ENCODE data around the gene EHD1.
A peak's percentile ranks its signal among the peaks of the same experiment; 100 is the strongest.

The EHD1 gene

DNA sequence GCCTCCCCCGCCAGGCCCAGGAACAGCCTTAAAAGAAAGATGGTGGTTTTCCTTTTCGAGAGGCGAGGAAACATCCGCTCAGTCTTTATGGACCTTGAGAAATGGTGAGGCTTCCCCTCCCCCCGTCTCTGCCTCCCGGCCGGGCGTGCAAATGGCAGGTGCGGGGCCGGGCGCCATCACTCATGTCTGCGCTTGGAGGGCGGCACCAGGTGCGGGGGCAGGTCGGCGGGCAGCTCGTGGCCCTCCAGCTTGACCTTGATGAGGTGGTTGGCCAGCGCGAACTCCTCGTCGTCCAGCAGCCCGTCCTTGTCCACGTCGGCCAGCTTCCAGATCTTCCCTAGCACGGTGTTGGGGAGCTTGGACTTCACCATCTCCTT, 24.3 kb downstream of the EHD1 start:
- Histone ChIP-seq H3K4ac (ENCODE audit: low read depth, low read length) (no peak overlapping the region), H3K4me3 (ENCODE audit: low read depth, low read length) (no peak overlapping the region), H3K27me3 (ENCODE audit: insufficient read depth, low read length) (no peaks in the 10 kb centered on the region), H3K18ac (ENCODE audit: low read length) (no peak overlapping the region), H2BK120ac (ENCODE audit: insufficient read depth, low read length, poor library complexity) (no peak overlapping the region), H4K91ac (ENCODE audit: low read depth, low read length) (peak overlapping the region; percentile 30), H2AFZ (ENCODE audit: insufficient read depth, low read length, poor library complexity) (no peak overlapping the region), H3K36me3 (ENCODE audit: control insufficient read depth in 1 of 2, insufficient read depth in 2 of 2, low read length in 2 of 2) (peaks cover 37 to 40% of the 10 kb centered on the region in 2 experiments), H2AK5ac (ENCODE audit: low read length) (no peak overlapping the region), H3K23ac (ENCODE audit: low read length) (no peak overlapping the region), H2BK5ac (ENCODE audit: low read depth, low read length, poor library complexity) (no peak overlapping the region), H4K8ac (ENCODE audit: low read depth, low read length) (no peak overlapping the region), H4K12ac (ENCODE audit: low read depth, low read length) (no peak overlapping the region), H3K9ac (ENCODE audit: low read length) (no peak overlapping the region), H3K4me1 (ENCODE audit: control insufficient read depth in 1 of 2, insufficient read depth in 2 of 2, low read length in 2 of 2) (peaks cover 24 to 25% of the 10 kb centered on the region in 2 experiments), H3K9me3 (ENCODE audit: insufficient read depth, low read depth, low read length) (peaks cover 2% of the 10 kb centered on the region), H3K79me2 (ENCODE audit: control insufficient read depth, insufficient read depth, low read length, poor library complexity) (peaks cover 2% of the 10 kb centered on the region), H3K4me2 (ENCODE audit: low read length) (no peak overlapping the region), H2BK12ac (ENCODE audit: low read length) (peak overlapping the region; percentile 20), H3K79me1 (ENCODE audit: low read length) (peaks cover 12% of the 10 kb centered on the region), H3K14ac (ENCODE audit: low read length) (no peak overlapping the region), H3K27ac (ENCODE audit: low read depth, low read length) (no peak overlapping the region)
- DNase-seq = no peak
- no CpG with 5 or more reads among the region's 25 CpGs for WGBS (ENCODE audit: extremely low coverage, insufficient coverage, insufficient read length)

DNA sequence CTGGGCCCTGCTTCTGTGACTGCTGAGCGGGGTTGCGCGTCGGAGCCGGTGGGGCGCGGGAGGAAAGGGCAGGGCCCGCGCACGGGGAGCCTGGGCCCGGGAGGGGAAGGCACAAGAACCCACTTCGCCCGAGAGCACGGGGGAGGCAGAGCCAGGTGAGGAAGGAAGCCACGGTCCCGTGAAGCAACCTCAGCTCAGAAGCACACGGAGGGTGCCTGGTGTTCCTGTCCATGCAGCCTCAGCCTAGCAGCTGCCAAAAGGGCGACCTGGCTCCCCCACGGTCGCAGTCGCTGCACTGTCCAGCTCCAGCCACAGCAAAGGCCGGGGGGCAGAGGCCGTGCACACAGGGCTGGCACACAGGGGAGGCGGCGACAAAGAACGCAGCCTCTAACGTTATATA, 24.7 kb downstream of the EHD1 start:
- H3K9me3 ChIP-seq (ENCODE audit: insufficient read depth, low read depth, low read length) = peaks cover 2% of the 10 kb centered on the region

DNA sequence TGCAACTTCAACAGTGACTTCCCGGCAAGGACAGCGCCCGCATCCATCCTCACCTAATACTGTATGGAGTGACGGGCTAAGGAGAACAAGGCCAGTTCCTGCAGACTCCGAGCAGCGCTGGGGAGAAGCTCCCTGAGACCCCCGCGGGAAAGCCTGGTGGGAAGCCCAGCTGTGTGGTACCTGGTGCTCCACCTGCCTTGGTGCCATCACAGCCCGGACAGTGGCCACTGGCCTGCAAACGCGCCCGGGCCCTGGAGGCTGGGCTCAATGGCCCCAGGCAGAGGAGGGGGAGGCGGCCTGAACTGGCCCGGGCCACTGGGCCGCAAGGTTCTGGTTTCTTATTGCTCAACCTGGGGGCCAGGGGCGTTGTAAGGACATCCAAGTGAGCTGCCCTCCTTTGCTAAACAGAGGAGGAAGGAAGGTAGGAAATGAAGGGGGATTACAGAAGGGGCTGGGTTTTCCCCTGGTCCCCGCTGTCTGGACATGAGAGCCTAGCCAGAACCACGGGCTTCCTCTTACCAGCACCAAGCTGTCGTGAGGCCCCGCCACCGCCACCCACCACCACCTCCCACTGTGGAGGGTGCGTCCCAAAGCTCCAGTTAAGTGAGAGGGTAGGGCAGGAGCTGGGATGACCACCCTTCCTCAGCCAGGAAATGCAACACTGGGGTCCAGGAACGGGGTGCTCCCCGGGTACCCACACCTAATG, 25.5 kb downstream of the EHD1 start:
- WGBS (ENCODE audit: extremely low coverage, insufficient coverage, insufficient read length) = no CpG with 5 or more reads among the region's 24 CpGs

More for the DNA sequence above, 24.7 kb downstream of the EHD1 start:
- H3K27ac ChIP-seq (ENCODE audit: low read depth, low read length) = no peak overlapping the region
- no peak overlapping the region for H3K4me2 ChIP-seq (ENCODE audit: low read length)
- no peak for DNase-seq
- no peak overlapping the region for H2AFZ ChIP-seq (ENCODE audit: insufficient read depth, low read length, poor library complexity)
- no peak overlapping the region for H4K12ac ChIP-seq (ENCODE audit: low read depth, low read length)
- peaks cover 12% of the 10 kb centered on the region for H3K79me1 ChIP-seq (ENCODE audit: low read length)
- no peak overlapping the region for H3K9ac ChIP-seq (ENCODE audit: low read length)
- no peaks in the 10 kb centered on the region for H3K27me3 ChIP-seq (ENCODE audit: insufficient read depth, low read length)
- no peak overlapping the region for H2BK5ac ChIP-seq (ENCODE audit: low read depth, low read length, poor library complexity)
- H3K14ac ChIP-seq (ENCODE audit: low read length) = no peak overlapping the region
- no peak overlapping the region for H2AK5ac ChIP-seq (ENCODE audit: low read length)
- no peak overlapping the region for H4K8ac ChIP-seq (ENCODE audit: low read depth, low read length)
- WGBS (ENCODE audit: extremely low coverage, insufficient coverage, insufficient read length) = no CpG with 5 or more reads among the region's 27 CpGs
- H4K91ac ChIP-seq (ENCODE audit: low read depth, low read length) = no peak overlapping the region
- no peak overlapping the region for H2BK12ac ChIP-seq (ENCODE audit: low read length)
- H3K18ac ChIP-seq (ENCODE audit: low read length) = no peak overlapping the region
- no peak overlapping the region for H3K4ac ChIP-seq (ENCODE audit: low read depth, low read length)
- no peak overlapping the region for H3K23ac ChIP-seq (ENCODE audit: low read length)
- peaks cover 24 to 25% of the 10 kb centered on the region in 2 experiments for H3K4me1 ChIP-seq (ENCODE audit: control insufficient read depth in 1 of 2, insufficient read depth in 2 of 2, low read length in 2 of 2)
- H3K4me3 ChIP-seq (ENCODE audit: low read depth, low read length) = no peak overlapping the region
- H2BK120ac ChIP-seq (ENCODE audit: insufficient read depth, low read length, poor library complexity) = no peak overlapping the region
- H3K36me3 ChIP-seq (ENCODE audit: control insufficient read depth in 1 of 2, insufficient read depth in 2 of 2, low read length in 2 of 2) = peaks cover 34 to 37% of the 10 kb centered on the region in 2 experiments
- peaks cover 2% of the 10 kb centered on the region for H3K79me2 ChIP-seq (ENCODE audit: control insufficient read depth, insufficient read depth, low read length, poor library complexity)

DNA sequence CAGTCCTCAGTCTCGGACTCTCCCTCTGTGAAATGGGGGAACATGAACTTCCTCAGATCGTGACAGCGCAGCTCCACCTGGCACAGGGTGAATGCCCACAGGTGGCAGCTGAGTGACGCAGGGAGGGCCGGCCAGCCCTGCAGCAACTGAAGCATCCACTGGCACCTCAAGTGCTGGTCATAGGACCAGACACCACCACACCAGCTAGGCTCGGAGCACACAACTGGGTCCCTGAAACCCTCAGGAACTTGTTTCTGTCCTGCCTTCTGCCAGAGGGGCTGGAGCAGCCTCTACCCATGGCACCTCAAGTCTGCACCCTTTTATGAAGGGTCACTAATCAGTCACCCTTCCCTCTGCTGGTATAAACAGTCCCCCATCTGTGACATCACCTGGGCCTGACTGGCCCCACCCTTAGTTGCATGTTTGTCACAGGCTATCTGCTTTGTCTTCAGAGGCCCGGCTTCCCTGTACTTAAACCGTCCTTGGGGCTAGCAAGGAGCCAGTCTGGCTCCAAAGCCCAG, 26.5 kb downstream of the EHD1 start:
- WGBS (ENCODE audit: extremely low coverage, insufficient coverage, insufficient read length) = no CpG with 5 or more reads among the region's 8 CpGs
- H4K12ac ChIP-seq (ENCODE audit: low read depth, low read length) = no peak overlapping the region
- H3K27ac ChIP-seq (ENCODE audit: low read depth, low read length) = no peak overlapping the region
- H2AFZ ChIP-seq (ENCODE audit: insufficient read depth, low read length, poor library complexity) = no peak overlapping the region
- no peak overlapping the region for H3K4ac ChIP-seq (ENCODE audit: low read depth, low read length)
- peaks cover 2% of the 10 kb centered on the region for H3K79me2 ChIP-seq (ENCODE audit: control insufficient read depth, insufficient read depth, low read length, poor library complexity)
- no peak overlapping the region for H2BK120ac ChIP-seq (ENCODE audit: insufficient read depth, low read length, poor library complexity)
- no peak overlapping the region for H4K8ac ChIP-seq (ENCODE audit: low read depth, low read length)
- H3K36me3 ChIP-seq (ENCODE audit: control insufficient read depth in 1 of 2, insufficient read depth in 2 of 2, low read length in 2 of 2) = peaks cover 27 to 28% of the 10 kb centered on the region in 2 experiments
- H3K4me3 ChIP-seq (ENCODE audit: low read depth, low read length) = no peak overlapping the region
- no peak overlapping the region for H2BK5ac ChIP-seq (ENCODE audit: low read depth, low read length, poor library complexity)
- peaks cover 24% of the 10 kb centered on the region in 2 experiments for H3K4me1 ChIP-seq (ENCODE audit: control insufficient read depth in 1 of 2, insufficient read depth in 2 of 2, low read length in 2 of 2)
- no peak overlapping the region for H3K18ac ChIP-seq (ENCODE audit: low read length)
- H3K79me1 ChIP-seq (ENCODE audit: low read length) = peaks cover 14% of the 10 kb centered on the region
- H3K9ac ChIP-seq (ENCODE audit: low read length) = no peak overlapping the region
- no peak overlapping the region for H3K4me2 ChIP-seq (ENCODE audit: low read length)
- H3K23ac ChIP-seq (ENCODE audit: low read length) = no peak overlapping the region
- no peak overlapping the region for H2AK5ac ChIP-seq (ENCODE audit: low read length)
- H3K27me3 ChIP-seq (ENCODE audit: insufficient read depth, low read length) = no peaks in the 10 kb centered on the region
- H3K14ac ChIP-seq (ENCODE audit: low read length) = no peak overlapping the region
- H4K91ac ChIP-seq (ENCODE audit: low read depth, low read length) = no peak overlapping the region
- peaks cover 2% of the 10 kb centered on the region for H3K9me3 ChIP-seq (ENCODE audit: insufficient read depth, low read depth, low read length)
- no peak for DNase-seq
- H2BK12ac ChIP-seq (ENCODE audit: low read length) = no peak overlapping the region

More for the DNA sequence above, 25.5 kb downstream of the EHD1 start:
- no peak overlapping the region for H2AK5ac ChIP-seq (ENCODE audit: low read length)
- no peak overlapping the region for H3K14ac ChIP-seq (ENCODE audit: low read length)
- peaks cover 24 to 25% of the 10 kb centered on the region in 2 experiments for H3K4me1 ChIP-seq (ENCODE audit: control insufficient read depth in 1 of 2, insufficient read depth in 2 of 2, low read length in 2 of 2)
- no peak overlapping the region for H3K27ac ChIP-seq (ENCODE audit: low read depth, low read length)
- no peak overlapping the region for H3K9ac ChIP-seq (ENCODE audit: low read length)
- no peak overlapping the region for H3K18ac ChIP-seq (ENCODE audit: low read length)
- H3K23ac ChIP-seq (ENCODE audit: low read length) = no peak overlapping the region
- no peak overlapping the region for H2BK5ac ChIP-seq (ENCODE audit: low read depth, low read length, poor library complexity)
- H3K4ac ChIP-seq (ENCODE audit: low read depth, low read length) = no peak overlapping the region
- H2BK120ac ChIP-seq (ENCODE audit: insufficient read depth, low read length, poor library complexity) = no peak overlapping the region
- DNase-seq = no peak
- H3K9me3 ChIP-seq (ENCODE audit: insufficient read depth, low read depth, low read length) = peaks cover 2% of the 10 kb centered on the region
- H3K79me2 ChIP-seq (ENCODE audit: control insufficient read depth, insufficient read depth, low read length, poor library complexity) = peaks cover 2% of the 10 kb centered on the region
- peaks cover 28 to 32% of the 10 kb centered on the region in 2 experiments for H3K36me3 ChIP-seq (ENCODE audit: control insufficient read depth in 1 of 2, insufficient read depth in 2 of 2, low read length in 2 of 2)
- H4K91ac ChIP-seq (ENCODE audit: low read depth, low read length) = no peak overlapping the region
- no peak overlapping the region for H2BK12ac ChIP-seq (ENCODE audit: low read length)
- no peak overlapping the region for H4K8ac ChIP-seq (ENCODE audit: low read depth, low read length)
- no peak overlapping the region for H3K4me3 ChIP-seq (ENCODE audit: low read depth, low read length)
- H2AFZ ChIP-seq (ENCODE audit: insufficient read depth, low read length, poor library complexity) = no peak overlapping the region
- H3K27me3 ChIP-seq (ENCODE audit: insufficient read depth, low read length) = no peaks in the 10 kb centered on the region
- peaks cover 12% of the 10 kb centered on the region for H3K79me1 ChIP-seq (ENCODE audit: low read length)
- no peak overlapping the region for H3K4me2 ChIP-seq (ENCODE audit: low read length)
- H4K12ac ChIP-seq (ENCODE audit: low read depth, low read length) = no peak overlapping the region
